Esophagus squamous epithelium (tissue), 5 donors: Measurements from ENCODE around the gene APIP. TPM values are rescaled to one million over a fixed set of nuclear protein-coding genes. Genes with fewer than 3 reads are reported as not detected.
"Not testable (repeated sequence)": the region's sequence is repeated elsewhere in the genome, so short reads cannot be mapped to it uniquely, and the experiment has no call there.

Source experiments
- DNase-seq: peaks from one replicate; lab custom pipeline; 2025; lab: John Stamatoyannopoulos, UW
- H3K27ac ChIP-seq, 4 donors: fragments of 200-600 bp; sonication (generic); one replicate each; pipeline ENCODE4 v1.5.1; 2016 to 2019; ENCODE audit warnings: mild to moderate bottlenecking in 1 of 4
- H3K27me3 ChIP-seq, 4 donors: fragments of 200-600 bp; sonication (generic); 1 replicate in 3 of 4; 2 replicates in 1 of 4; pipeline versions ENCODE4 v1.5.1 to v1.6.0; 2017 to 2021; ENCODE audit warnings: antibody characterized with exemption in 1 of 4
- H3K36me3 ChIP-seq, 3 donors: fragments of 200-600 bp; sonication (generic); one replicate each; pipeline ENCODE4 v1.5.1; 2016 to 2019
- H3K4me1 ChIP-seq, 3 donors: fragments of 200-600 bp; sonication (generic); one replicate each; pipeline ENCODE4 v1.5.1; 2017 to 2019
- H3K4me3 ChIP-seq, 4 donors: fragments of 200-600 bp; sonication (generic); 1 replicate in 3 of 4; 2 replicates in 1 of 4; pipeline ENCODE4 v1.5.1; 2016 to 2019; ENCODE audit warnings: mild to moderate bottlenecking in 2 of 4, moderate library complexity in 1 of 4
- H3K9me3 ChIP-seq, 3 donors: fragments of 200-600 bp; sonication (generic); one replicate each; pipeline ENCODE4 v1.5.1; 2016 to 2019
- POLR2A ChIP-seq, 4 donors: fragments of 450-650 bp; IDR thresholded peaks; one replicate each; pipeline ENCODE4 v1.6.1; 2017; ENCODE audit warnings: antibody characterized with exemption in 4 of 4, mild to moderate bottlenecking in 4 of 4, moderate library complexity in 3 of 4
- WGBS, 2 donors: methylation state at CpG; one replicate each; pipeline ENCODE4 v1.1.5; 2018; 5-methylcytosine and 5-hydroxymethylcytosine counted together
- intact Hi-C: fragments of 100-400 bp; cut with DNase I; formaldehyde crosslinking; loops from one replicate; pipeline ENCODE4 v1.15.0; 2022
- total RNA-seq, 4 donors: library from RNA; depleted of rRNA; stranded (reverse); fragments of >200 nt; gene quantifications; one replicate each; pipeline ENCODE4 v1.1.0, GENCODE V29; 2016
- TF ChIP-seq, protein P1 (sequence below), 6 experiments: fragments of 450-650 bp in 4 of 6; fragments of 200-600 bp in 2 of 6; sonication (generic) in 2 of 6; IDR thresholded peaks; one replicate each; pipeline ENCODE4 v1.5.1; 2016 to 2019; ENCODE audit warnings: antibody characterized with exemption in 6 of 6, mild to moderate bottlenecking in 4 of 6, moderate library complexity in 4 of 6
- donor health status: DM: yes; HTN: yes; CAD: no.

APIP gene
- total RNA-seq, 4 donors from 2014 or later = 11.5 to 21.9 (median 17.2) TPM

DNA sequence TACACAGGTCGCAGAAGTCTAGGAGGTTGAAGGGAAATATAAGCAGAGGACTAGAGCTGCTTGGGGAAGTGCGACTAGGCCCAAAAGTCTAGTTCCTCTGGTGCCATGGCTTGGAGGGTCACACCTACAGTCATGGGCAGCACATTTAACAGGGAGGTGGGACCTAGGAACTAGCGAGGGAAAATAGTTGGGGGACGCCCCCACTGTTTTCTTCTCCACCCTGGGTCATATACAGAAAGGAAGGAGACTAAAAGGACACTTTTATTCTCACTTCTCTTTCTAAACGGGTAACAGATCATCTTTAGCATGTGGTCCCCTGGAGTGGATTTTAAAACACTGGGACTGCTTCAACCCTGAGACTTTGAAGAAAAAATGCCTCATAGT, 16.6 kb downstream of the APIP start:
- no peak for TF ChIP-seq POLR2A (IDR thresholded peaks at IDR 0.05)
- TF ChIP-seq, protein P1, sequence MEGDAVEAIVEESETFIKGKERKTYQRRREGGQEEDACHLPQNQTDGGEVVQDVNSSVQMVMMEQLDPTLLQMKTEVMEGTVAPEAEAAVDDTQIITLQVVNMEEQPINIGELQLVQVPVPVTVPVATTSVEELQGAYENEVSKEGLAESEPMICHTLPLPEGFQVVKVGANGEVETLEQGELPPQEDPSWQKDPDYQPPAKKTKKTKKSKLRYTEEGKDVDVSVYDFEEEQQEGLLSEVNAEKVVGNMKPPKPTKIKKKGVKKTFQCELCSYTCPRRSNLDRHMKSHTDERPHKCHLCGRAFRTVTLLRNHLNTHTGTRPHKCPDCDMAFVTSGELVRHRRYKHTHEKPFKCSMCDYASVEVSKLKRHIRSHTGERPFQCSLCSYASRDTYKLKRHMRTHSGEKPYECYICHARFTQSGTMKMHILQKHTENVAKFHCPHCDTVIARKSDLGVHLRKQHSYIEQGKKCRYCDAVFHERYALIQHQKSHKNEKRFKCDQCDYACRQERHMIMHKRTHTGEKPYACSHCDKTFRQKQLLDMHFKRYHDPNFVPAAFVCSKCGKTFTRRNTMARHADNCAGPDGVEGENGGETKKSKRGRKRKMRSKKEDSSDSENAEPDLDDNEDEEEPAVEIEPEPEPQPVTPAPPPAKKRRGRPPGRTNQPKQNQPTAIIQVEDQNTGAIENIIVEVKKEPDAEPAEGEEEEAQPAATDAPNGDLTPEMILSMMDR (IDR thresholded peaks at IDR 0.05) = no peak
- DNase-seq = no peak
- intact Hi-C loops = no loop called here
- H3K27ac ChIP-seq = no peak overlapping the region
- H3K4me1 ChIP-seq = peaks cover 0 to 7% (median 0%) of the 10 kb centered on the region in 3 donors
- WGBS, 2 donors = 92% methylated on average over 5 of the region's 5 CpGs
- no peak overlapping the region for H3K4me3 ChIP-seq
- H3K27me3 ChIP-seq = no peaks in the 10 kb centered on the region
- peaks cover 0 to 25% (median 22%) of the 10 kb centered on the region in 3 donors for H3K9me3 ChIP-seq
- H3K36me3 ChIP-seq = peaks cover 0 to 11% (median 0%) of the 10 kb centered on the region in 3 donors

DNA sequence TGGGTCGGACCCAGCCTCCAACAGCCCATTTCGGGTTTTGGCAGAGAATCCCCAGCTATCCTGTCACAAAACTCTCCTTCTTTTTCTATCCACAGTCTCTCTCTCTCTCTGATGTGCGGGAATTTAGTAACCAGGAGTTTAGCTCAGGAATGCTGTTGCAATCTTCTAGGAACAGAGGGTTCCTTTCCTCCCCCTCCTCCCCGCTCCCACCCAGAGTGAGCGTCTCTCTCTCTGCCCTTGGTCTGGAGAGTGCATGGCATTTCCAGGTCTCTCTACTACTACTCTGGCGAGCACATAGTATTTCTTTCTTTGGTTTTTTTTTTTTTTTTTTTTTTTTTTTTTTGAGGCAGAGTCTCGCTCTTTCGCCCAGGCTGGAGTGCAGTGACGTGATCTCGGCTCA, 17.7 kb downstream of the APIP start:
- peaks cover 0 to 11% (median 0%) of the 10 kb centered on the region in 3 donors for H3K36me3 ChIP-seq
- 91 to 94% methylated on average over 5 to 7 of the region's 10 CpGs for WGBS, 2 donors

DNA sequence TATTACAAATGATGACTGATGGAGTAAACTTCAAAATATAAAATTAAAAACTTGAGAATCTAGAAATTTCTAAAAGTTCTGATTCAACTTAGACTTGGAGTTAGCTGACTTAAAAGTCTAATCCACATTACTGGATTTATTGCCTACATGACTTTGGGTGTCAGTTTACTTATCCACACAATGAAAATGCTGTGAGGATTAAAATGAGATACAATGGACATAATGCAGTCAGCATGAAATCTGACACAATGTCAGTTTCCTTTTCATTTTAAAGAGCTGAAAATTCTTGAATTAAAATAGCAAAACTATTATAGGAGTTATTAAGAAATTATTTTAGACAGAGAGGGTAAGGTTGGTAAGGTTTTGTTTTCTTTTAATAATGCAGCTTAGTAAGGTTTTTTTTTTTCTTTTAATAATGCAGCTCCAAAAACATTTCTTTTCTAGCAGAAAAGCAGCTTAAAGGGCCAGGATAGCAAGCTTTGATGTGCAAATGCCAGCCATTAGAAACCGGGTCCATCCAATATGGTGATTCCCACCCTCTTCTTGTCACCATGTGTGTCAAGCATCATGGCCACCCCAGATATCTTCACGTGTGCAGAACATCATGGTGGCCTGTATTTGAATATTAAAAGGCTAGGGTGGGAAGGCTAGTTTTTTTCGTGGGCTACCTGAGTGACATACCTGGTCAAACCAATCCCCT, 18.9 kb downstream of the APIP start:
- Histone ChIP-seq H3K4me1 (peaks cover 0 to 7% (median 0%) of the 10 kb centered on the region in 3 donors), H3K27ac (no peak overlapping the region), H3K4me3 (no peak overlapping the region), H3K36me3 (peaks cover 0 to 11% (median 0%) of the 10 kb centered on the region in 3 donors), H3K27me3 (no peaks in the 10 kb centered on the region), H3K9me3 (peaks cover 0 to 25% (median 22%) of the 10 kb centered on the region in 3 donors)
- no peak for TF ChIP-seq POLR2A (IDR thresholded peaks at IDR 0.05)
- TF ChIP-seq, protein P1 (IDR thresholded peaks at IDR 0.05) = no peak
- no peak for DNase-seq
- WGBS, 2 donors = 96 to 100% methylated on average over 3 of the region's 3 CpGs
- intact Hi-C loops = no loop called here

More for the DNA sequence above, 17.7 kb downstream of the APIP start:
- DNase-seq = no peak
- H3K4me1 ChIP-seq = peaks cover 0 to 7% (median 0%) of the 10 kb centered on the region in 3 donors
- no peak overlapping the region for H3K27ac ChIP-seq
- H3K4me3 ChIP-seq = no peak overlapping the region
- peaks cover 0 to 25% (median 22%) of the 10 kb centered on the region in 3 donors for H3K9me3 ChIP-seq
- intact Hi-C loops = no loop called here
- TF ChIP-seq, protein P1 (IDR thresholded peaks at IDR 0.05) = no peak
- no peak for TF ChIP-seq POLR2A (IDR thresholded peaks at IDR 0.05)
- no peaks in the 10 kb centered on the region for H3K27me3 ChIP-seq

DNA sequence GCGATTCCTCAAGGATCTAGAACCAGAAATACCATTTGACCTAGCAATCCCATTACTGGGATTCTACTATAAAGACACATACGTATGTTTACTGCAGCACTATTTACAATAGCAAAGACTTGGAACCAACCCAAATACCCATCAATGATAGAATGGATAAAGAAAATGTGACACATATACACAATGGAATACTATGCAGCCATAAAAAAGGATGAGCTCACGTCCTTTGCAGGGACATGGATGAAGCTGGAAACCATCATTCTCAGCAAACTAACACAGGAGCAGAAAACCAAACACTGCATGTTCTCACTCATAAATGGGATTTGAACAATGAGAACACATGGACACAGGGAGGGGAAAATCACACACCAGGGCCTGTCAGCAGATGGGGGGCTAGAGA, 20.0 kb downstream of the APIP start:
- intact Hi-C loops, DNase-seq, H3K4me1 ChIP-seq, H3K27me3 ChIP-seq, H3K36me3 ChIP-seq, H3K27ac ChIP-seq, H3K4me3 ChIP-seq: not testable (repeated sequence)
- WGBS, 2 donors = 90 to 100% methylated on average over 3 of the region's 3 CpGs
- peaks cover 0 to 24% (median 21%) of the 10 kb centered on the region in 3 donors for H3K9me3 ChIP-seq

DNA sequence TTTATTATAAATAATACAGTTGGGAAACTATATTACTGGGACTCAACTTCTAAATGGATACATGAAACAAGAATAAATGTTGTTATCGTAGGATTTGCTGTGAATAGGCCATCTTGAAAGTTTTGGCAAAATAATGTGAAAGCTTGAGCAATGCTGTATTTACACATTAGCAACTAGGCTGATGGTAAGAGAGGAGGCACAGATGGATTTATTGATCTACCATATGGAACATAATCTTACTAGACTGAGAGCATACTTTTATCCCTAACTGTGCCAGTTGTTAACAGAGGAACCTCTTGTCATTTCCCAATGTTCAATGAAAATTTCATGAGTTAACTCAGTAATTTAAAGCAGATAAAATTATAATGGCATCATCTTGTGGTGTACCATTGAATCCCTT, 22.8 kb downstream of the APIP start:
- 91 to 97% methylated on average over 1 of the region's 1 CpG for WGBS, 2 donors
- TF ChIP-seq, protein P1 (IDR thresholded peaks at IDR 0.05) = no peak
- TF ChIP-seq POLR2A (IDR thresholded peaks at IDR 0.05) = no peak
- Histone ChIP-seq H3K27ac (no peak overlapping the region), H3K27me3 (no peaks in the 10 kb centered on the region), H3K4me3 (no peak overlapping the region), H3K4me1 (peaks cover 0 to 21% (median 6%) of the 10 kb centered on the region in 3 donors), H3K9me3 (no peaks in the 10 kb centered on the region), H3K36me3 (peaks cover 0 to 3% (median 0%) of the 10 kb centered on the region in 3 donors)
- intact Hi-C loops = loop anchor here (5.0 kb wide), 1 partner anchor 306 kb away; no protein-coding TSS in a partner anchor
- no peak for DNase-seq
